A549 (cell line): ENCODE data around the gene DLG4. TPM values are rescaled to one million over a fixed set of nuclear protein-coding genes. Genes with fewer than 3 reads are reported as not detected.
A peak's percentile ranks its signal among the peaks of the same experiment; 100 is the strongest.

ENCODE experiments used
- ATOH8 ChIP-seq: fragments of 250-450 bp; sonication (Bioruptor Pico); IDR thresholded peaks from 2 replicates; pipeline ENCODE4 v1.5.0; 2020; ENCODE audit warnings: low read depth, mild to moderate bottlenecking, moderate library complexity
- BHLHE40 ChIP-seq: IDR thresholded peaks from 2 replicates; pipeline ENCODE4 v1.6.1; 2012; ENCODE audit warnings: low read depth, low read length, inconsistent platforms
- CBX8 ChIP-seq: fragments of 200-600 bp; sonication (generic); IDR thresholded peaks from 2 replicates; pipeline ENCODE4 v1.6.1; 2016
- CHD2 ChIP-seq: fragments of 150-350 bp; IDR thresholded peaks from 2 replicates; pipeline ENCODE4 v1.6.1; 2014; ENCODE audit warnings: low read length; ENCODE audit not compliant: partially characterized antibody
- CHD4 ChIP-seq: fragments of 200-600 bp; sonication (generic); IDR thresholded peaks from 2 replicates; pipeline ENCODE4 v1.6.1; 2016; ENCODE audit warnings: antibody characterized with exemption, mild to moderate bottlenecking, borderline replicate concordance
- CTCF ChIP-seq: fragments of >200 bp; sonication (Bioruptor Twin); formaldehyde crosslinking; IDR thresholded peaks from 3 replicates; pipeline ENCODE4 v1.5.1; 2016
- EHF ChIP-seq: fragments of 250-450 bp; sonication (Bioruptor Pico); IDR thresholded peaks from 2 replicates; pipeline ENCODE4 v1.5.0; 2020; ENCODE audit warnings: mild to moderate bottlenecking
- ELK1 ChIP-seq: fragments of 150-350 bp; IDR thresholded peaks from 2 replicates; pipeline ENCODE4 v1.6.1; 2014; ENCODE audit warnings: low read depth, mild to moderate bottlenecking, low read length
- FOSB ChIP-seq: fragments of 250-450 bp; sonication (Bioruptor Pico); IDR thresholded peaks from 2 replicates; pipeline ENCODE4 v1.5.0; 2020; ENCODE audit warnings: mild to moderate bottlenecking, moderate library complexity
- GATA3 ChIP-seq: IDR thresholded peaks from 2 replicates; pipeline ENCODE4 v1.6.1; 2012; ENCODE audit warnings: borderline replicate concordance
- HDAC2 ChIP-seq: fragments of 200-600 bp; sonication (generic); IDR thresholded peaks from 2 replicates; pipeline ENCODE4 v1.6.1; 2016
- HMGXB4 ChIP-seq: fragments of 250-450 bp; sonication (Bioruptor Pico); IDR thresholded peaks from 2 replicates; pipeline ENCODE4 v1.5.0; 2021; ENCODE audit warnings: mild to moderate bottlenecking, moderate library complexity, borderline replicate concordance
- HOXA7 ChIP-seq: fragments of 250-450 bp; sonication (Bioruptor Pico); IDR thresholded peaks from 2 replicates; pipeline ENCODE4 v1.5.0; 2020; ENCODE audit warnings: mild to moderate bottlenecking, moderate library complexity
- HOXB13 ChIP-seq: fragments of 250-450 bp; sonication (Bioruptor Pico); IDR thresholded peaks from 2 replicates; pipeline ENCODE4 v1.5.0; 2020; ENCODE audit warnings: low read depth, mild to moderate bottlenecking, moderate library complexity
- KDM1A ChIP-seq: fragments of 200-600 bp; sonication (generic); IDR thresholded peaks from 2 replicates; pipeline ENCODE4 v1.6.1; 2016; ENCODE audit warnings: low read depth, mild to moderate bottlenecking
- PHF8 ChIP-seq: fragments of 200-600 bp; sonication (generic); IDR thresholded peaks from 2 replicates; pipeline ENCODE4 v1.6.1; 2016; ENCODE audit warnings: low read depth, mild to moderate bottlenecking, antibody characterized with exemption, moderate library complexity, borderline replicate concordance
- POLR2AphosphoS2 ChIP-seq: conservative IDR thresholded peaks from 2 replicates; pipeline ENCODE4 v1.6.1; 2012; ENCODE audit warnings: low read length, improper control_type of control experiment, inconsistent platforms
- RARB ChIP-seq: fragments of 250-450 bp; sonication (Bioruptor Pico); IDR thresholded peaks from 2 replicates; pipeline ENCODE4 v1.8.0; 2021; ENCODE audit warnings: mild to moderate bottlenecking, moderate library complexity
- REST ChIP-seq: fragments of 200-600 bp; sonication (generic); IDR thresholded peaks from 2 replicates; pipeline ENCODE4 v1.6.1; 2016; ENCODE audit warnings: antibody characterized with exemption, mild to moderate bottlenecking, moderate library complexity
- RNF2 ChIP-seq: fragments of 200-600 bp; sonication (generic); IDR thresholded peaks from 2 replicates; pipeline ENCODE4 v1.6.1; 2016; ENCODE audit warnings: low read depth, mild to moderate bottlenecking, antibody characterized with exemption, moderate library complexity, borderline replicate concordance
- SREBF2 ChIP-seq: fragments of 450-650 bp; IDR thresholded peaks from 2 replicates; pipeline ENCODE4 v1.6.1; 2014; ENCODE audit warnings: mild to moderate bottlenecking, moderate library complexity
- USF2 ChIP-seq: fragments of 450-650 bp; IDR thresholded peaks from 2 replicates; pipeline ENCODE4 v1.6.1; 2014; ENCODE audit warnings: antibody characterized with exemption
- ZC3H11A ChIP-seq: fragments of 450-650 bp; IDR thresholded peaks from 2 replicates; pipeline ENCODE4 v1.6.1; 2014; ENCODE audit warnings: antibody characterized with exemption, mild to moderate bottlenecking
- polyA plus RNA-seq, 4 experiments: library from polyadenylated mRNA; depleted of rRNA in 3 of 4; stranded (reverse); fragments of >200 nt; fragmentation: RNase III in 1 of 4; extraction: RNeasy Plus Mini Kit Qiagen cat#74134 plus additional on column Dnase treatment in 1 of 4; gene quantifications; 2 replicates in 3 of 4; 3 replicates in 1 of 4; pipeline ENCODE4 v1.2.3, GENCODE V29; 2011 to 2017

Gene DLG4
- polyA plus RNA-seq, 2 of the 4 experiments (the other 2 are of a cell fraction): 8.3 to 21.3 TPM

GRCh38 chr17:7252176-7253043, 32.8 kb upstream of the DLG4 start, which contains the start of gene ELP5 (continued):
- TF ChIP-seq CTCF: peak; percentile 54
- TF ChIP-seq POLR2AphosphoS2: no peak
- no peak for TF ChIP-seq ELK1
- no peak for TF ChIP-seq ZC3H11A
- TF ChIP-seq KDM1A: no peak
- no peak; the same call in 1 of the 2 replicates for TF ChIP-seq REST
- TF ChIP-seq HOXB13 (CRISPR knock-in tag): no peak
- no peak for TF ChIP-seq RNF2
- TF ChIP-seq FOSB: no peak
- peak; percentile 95 for TF ChIP-seq PHF8
- no peak for TF ChIP-seq EHF (CRISPR knock-in tag)
- no peak for TF ChIP-seq USF2
- TF ChIP-seq HMGXB4 (CRISPR knock-in tag): no peak
- no peak for TF ChIP-seq RARB (CRISPR knock-in tag)
- no peak for TF ChIP-seq ATOH8 (CRISPR knock-in tag)
- TF ChIP-seq CHD4: no peak
- no peak for TF ChIP-seq HOXA7 (CRISPR knock-in tag)
- no peak for TF ChIP-seq CBX8
- no peak for TF ChIP-seq SREBF2
- no peak for TF ChIP-seq CHD2
- no peak for TF ChIP-seq BHLHE40
- TF ChIP-seq GATA3: peak; percentile 35; the same call in 1 of the 2 replicates
- TF ChIP-seq HDAC2: no peak
